GM06990 (cell line): ENCODE data around the gene NOP9.

Experiments used
- DNase-seq: peaks from one replicate; pipeline ENCODE4 v3.0.0-alpha.2; 2011; ENCODE audit not compliant: insufficient read length; ENCODE audit errors: extremely low read depth
- H3K27me3 ChIP-seq: replicated peaks from 2 replicates; pipeline ENCODE4 v1.6.0; 2011; ENCODE audit warnings: low read length; ENCODE audit not compliant: control insufficient read depth, insufficient read depth
- H3K36me3 ChIP-seq: 2 replicates; pipeline ENCODE4 v1.5.1; 2011; ENCODE audit warnings: low read length; ENCODE audit not compliant: control insufficient read depth, insufficient read depth
- H3K4me3 ChIP-seq: replicated peaks from 2 replicates; pipeline ENCODE4 v1.5.1; 2011; ENCODE audit warnings: low read depth, mild to moderate bottlenecking, control low read depth, low read length
- TF ChIP-seq, protein P1 (sequence below): IDR thresholded peaks from 2 replicates; pipeline ENCODE4 v1.5.1; 2011; ENCODE audit warnings: low read length, control low read depth, mild to moderate bottlenecking, inconsistent platforms; ENCODE audit not compliant: insufficient read depth, poor library complexity, severe bottlenecking

NOP9 gene

DNA sequence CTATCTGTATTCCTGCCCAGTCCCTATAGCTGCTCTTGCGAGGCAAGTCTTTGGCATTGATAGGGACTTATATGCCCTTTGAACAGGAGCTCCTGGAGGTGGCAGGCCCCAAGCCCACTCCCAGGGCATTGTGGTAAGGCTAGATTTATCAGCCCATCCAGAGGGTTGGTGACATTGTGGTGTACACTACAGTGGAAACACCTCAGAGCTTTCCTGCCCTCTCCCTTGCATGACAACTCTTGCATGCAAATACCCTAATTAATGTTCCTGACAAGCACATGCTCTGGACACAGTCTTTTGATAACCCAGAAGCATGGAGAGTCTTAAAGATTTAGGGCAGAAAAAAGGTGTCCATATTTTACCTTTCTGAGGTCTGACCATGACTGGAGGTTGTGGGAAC lies 41.0 kb downstream of the NOP9 start:
- TF ChIP-seq, protein P1, sequence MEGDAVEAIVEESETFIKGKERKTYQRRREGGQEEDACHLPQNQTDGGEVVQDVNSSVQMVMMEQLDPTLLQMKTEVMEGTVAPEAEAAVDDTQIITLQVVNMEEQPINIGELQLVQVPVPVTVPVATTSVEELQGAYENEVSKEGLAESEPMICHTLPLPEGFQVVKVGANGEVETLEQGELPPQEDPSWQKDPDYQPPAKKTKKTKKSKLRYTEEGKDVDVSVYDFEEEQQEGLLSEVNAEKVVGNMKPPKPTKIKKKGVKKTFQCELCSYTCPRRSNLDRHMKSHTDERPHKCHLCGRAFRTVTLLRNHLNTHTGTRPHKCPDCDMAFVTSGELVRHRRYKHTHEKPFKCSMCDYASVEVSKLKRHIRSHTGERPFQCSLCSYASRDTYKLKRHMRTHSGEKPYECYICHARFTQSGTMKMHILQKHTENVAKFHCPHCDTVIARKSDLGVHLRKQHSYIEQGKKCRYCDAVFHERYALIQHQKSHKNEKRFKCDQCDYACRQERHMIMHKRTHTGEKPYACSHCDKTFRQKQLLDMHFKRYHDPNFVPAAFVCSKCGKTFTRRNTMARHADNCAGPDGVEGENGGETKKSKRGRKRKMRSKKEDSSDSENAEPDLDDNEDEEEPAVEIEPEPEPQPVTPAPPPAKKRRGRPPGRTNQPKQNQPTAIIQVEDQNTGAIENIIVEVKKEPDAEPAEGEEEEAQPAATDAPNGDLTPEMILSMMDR = no peak
- Histone ChIP-seq H3K4me3 (no peak overlapping the region), H3K27me3 (no peaks in the 10 kb centered on the region), H3K36me3 (no peaks in the 10 kb centered on the region; the same call in none of the 2 replicates)
- no peak for DNase-seq

DNA sequence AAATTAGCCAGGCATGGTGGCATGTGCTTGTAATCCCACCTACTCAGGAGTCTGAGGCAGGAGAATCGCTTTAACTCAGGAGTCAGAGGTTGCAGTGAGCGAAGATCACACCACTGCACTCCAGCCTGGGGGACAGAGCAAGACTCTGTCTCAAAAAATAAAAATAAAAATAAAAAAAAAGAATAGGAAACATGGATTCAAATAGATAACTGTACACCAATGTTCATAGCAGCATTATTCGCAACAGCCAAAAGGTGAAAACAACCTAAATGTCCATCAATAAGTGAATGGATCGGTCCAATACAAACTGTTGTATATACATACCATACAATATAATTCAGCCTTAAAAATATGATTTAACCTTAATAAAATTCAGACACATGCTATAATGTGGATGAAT lies 43.2 kb downstream of the NOP9 start:
- TF ChIP-seq, protein P1 = no peak
- DNase-seq = no peak
- H3K27me3 ChIP-seq = no peaks in the 10 kb centered on the region
- H3K36me3 ChIP-seq = no peaks in the 10 kb centered on the region; the same call in 1 of the 2 replicates
- H3K4me3 ChIP-seq = no peak overlapping the region

DNA sequence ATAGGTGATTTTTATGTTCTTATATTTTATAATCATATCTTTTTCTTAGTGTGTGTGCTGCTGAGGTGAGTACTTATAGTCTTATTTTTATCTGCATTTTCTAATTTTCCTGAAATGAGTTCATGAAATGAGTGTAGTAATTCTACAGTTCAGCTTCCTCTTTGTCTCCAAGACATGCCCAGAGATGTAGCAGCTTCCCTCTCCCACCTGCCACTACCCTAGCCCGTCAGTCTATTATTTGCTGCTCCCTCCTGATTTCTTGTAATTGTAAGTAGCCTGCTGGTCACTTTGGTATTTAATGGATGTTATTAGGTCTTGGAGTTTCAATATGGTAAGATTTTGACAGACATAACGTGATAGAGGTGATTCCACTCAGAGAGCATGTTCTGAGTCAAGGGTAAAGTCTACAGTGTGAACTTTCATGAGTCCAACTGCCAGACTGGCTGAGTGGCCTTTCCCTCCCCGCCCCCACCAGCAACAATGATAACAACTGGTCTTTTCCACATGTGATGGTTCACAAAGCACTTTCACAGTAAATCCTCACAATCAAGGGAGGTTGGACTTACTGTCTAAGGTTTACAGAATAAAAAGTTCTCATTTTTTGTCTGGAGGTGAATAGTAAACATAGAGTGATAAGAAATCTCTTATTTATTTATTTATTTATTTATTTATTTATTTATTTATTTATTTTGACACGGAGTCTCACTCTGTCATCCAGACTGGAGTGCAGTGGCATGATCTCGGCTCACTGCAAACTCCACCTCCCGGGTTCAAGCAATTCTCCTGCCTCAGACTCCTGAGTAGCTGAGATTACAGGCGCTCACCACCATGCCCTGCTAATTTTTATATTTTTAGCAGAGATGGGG lies 44.4 kb downstream of the NOP9 start:
- Histone ChIP-seq H3K36me3 (no peaks in the 10 kb centered on the region), H3K4me3 (no peak overlapping the region), H3K27me3 (no peaks in the 10 kb centered on the region)
- DNase-seq = no peak
- TF ChIP-seq, protein P1 = no peak

DNA sequence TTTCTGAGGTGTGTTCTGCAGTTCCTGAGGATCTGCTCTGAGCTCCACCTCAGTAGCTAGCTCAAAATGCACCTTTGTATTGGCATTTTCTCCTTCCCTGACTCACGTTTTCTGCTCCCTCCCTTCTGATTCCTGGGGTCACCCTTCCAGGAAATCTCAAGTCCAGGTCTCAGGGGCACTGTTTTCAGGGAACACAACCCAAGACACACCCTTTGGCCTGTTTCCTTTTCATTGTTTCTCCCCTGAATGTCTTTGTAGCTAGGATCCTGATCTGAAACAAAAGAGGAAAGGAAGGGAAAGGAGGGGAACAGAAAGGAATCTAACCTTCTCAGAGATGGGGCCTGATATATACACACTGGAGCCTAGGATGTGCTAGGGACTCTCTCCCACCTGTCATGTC lies 47.5 kb downstream of the NOP9 start:
- no peaks in the 10 kb centered on the region; the same call in 1 of the 2 replicates for H3K27me3 ChIP-seq
- TF ChIP-seq, protein P1 = no peak
- DNase-seq = no peak
- H3K36me3 ChIP-seq = no peaks in the 10 kb centered on the region
- no peak overlapping the region for H3K4me3 ChIP-seq

DNA sequence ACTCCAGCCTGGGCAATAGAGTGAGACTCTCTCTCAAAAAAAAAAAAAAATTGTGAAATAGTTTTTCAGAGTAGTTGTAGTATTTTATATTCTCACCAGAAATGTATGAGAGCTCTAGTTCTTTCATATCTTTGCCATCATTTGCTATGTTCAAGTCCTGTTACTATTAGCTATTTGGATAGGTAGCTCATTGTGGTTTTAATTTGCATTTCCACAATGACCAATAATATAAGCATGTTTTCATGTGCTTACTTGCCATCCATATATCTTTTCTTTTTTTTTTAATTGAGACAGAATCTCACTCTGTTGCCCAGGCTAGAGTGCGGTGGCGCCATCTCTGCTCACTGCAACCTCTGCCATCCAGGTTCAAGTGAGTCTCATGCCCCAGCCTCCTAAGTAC lies 48.5 kb downstream of the NOP9 start:
- H3K36me3 ChIP-seq = no peaks in the 10 kb centered on the region
- H3K27me3 ChIP-seq = no peaks in the 10 kb centered on the region; the same call in 1 of the 2 replicates
- H3K4me3 ChIP-seq = no peak overlapping the region
- TF ChIP-seq, protein P1 = no peak
- no peak for DNase-seq
